HL-60/S4 (cell line): ENCODE measurements around the gene DACT3.

Experiments
- in situ Hi-C: fragments of 300-500 bp; cut with MboI; formaldehyde crosslinking; loops from 2 replicates; pipeline ENCODE4 v1.14.3; 2022; ENCODE audit warnings: low sequenced_read_pairs

The DACT3 gene

GRCh38 chr19:46615966-46616365 is 45.0 kb downstream of the DACT3 start:
- in situ Hi-C loops, result no loop called here

DNA sequence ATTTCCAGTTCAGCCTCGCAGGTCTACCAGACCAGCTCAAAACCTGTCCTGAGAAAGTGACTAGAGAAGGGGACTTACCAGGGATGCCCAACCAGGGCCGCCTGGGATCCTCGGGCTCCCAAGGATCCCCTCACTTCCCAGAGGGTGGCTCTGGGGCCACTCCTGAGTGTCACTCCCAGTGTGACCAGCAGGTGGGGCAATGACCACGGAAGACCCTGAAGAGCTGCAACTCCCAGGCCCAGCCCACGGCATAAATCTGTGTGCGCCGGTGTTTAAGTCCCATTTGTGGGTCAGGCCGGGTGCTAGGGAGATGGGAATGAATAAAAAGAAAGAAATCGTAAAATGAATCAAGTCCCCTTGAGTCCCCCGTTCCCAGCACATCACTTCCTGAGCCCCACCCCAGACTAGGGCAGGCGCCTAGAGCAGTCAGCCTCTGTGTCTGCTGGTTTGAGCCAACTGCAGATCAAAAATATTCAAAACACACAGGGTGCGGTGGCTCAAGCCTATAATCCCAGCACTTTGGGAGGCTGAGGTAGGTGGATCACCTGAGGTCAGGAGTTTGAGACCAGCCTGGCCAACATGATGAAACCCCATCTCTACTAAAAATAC is 46.8 kb downstream of the DACT3 start:
- in situ Hi-C loops, result loop anchor here (5.0 kb wide), 1 partner anchor 53 kb away; no protein-coding TSS in a partner anchor

DNA sequence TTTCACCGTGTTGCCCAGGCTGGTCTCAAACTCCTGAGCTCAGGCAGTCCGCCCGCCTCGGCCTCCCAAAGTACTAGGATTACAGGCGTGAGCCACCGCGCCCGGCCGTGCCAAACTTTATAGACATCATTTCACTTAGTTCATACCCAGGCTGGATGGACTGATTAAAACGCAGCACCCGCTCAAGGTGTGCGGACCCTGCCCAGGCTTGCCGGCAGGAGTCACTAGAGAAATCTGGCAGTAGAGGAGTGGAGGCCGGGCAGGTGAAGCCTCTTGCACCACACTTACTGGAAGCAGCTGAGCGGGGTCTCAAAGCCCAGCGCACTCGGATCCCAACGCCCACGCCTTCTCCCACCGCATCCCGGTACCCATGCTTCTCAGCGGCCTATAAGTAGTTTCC is 47.5 kb downstream of the DACT3 start:
- in situ Hi-C loops, result loop anchor here (5.0 kb wide), 1 partner anchor 54 kb away; no protein-coding TSS in a partner anchor

GRCh38 chr19:46611776-46612175 is 49.2 kb downstream of the DACT3 start:
- in situ Hi-C loops, result loop anchor here (5.0 kb wide), 1 partner anchor 56 kb away; no protein-coding TSS in a partner anchor

GRCh38 chr19:46610851-46611770 is 49.9 kb downstream of the DACT3 start:
- in situ Hi-C loops, result loop anchor here (5.0 kb wide), 1 partner anchor 56 kb away; no protein-coding TSS in a partner anchor

DNA sequence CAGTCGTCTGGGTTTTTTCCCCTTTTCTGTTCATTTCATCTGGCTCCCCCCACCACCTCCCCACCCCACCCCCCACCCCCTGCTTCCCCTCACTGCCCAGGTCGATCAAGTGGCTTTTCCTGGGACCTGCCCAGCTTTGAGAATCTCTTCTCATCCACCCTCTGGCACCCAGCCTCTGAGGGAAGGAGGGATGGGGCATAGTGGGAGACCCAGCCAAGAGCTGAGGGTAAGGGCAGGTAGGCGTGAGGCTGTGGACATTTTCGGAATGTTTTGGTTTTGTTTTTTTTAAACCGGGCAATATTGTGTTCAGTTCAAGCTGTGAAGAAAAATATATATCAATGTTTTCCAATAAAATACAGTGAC is 50.6 kb downstream of the DACT3 start:
- in situ Hi-C loops, result loop anchor here (5.0 kb wide), 1 partner anchor 57 kb away; no protein-coding TSS in a partner anchor

- in situ Hi-C loops, result loop anchor here (5.0 kb wide), 1 partner anchor 58 kb away; no protein-coding TSS in a partner anchor
Observed at GRCh38 chr19:46609511-46610412, 51.2 kb downstream of the DACT3 start.

GRCh38 chr19:46608581-46609345 is 52.2 kb downstream of the DACT3 start:
- in situ Hi-C loops, result no loop called here

- in situ Hi-C loops, result no loop called here
Observed at GRCh38 chr19:46608178-46608577, 52.8 kb downstream of the DACT3 start.

- in situ Hi-C loops, result no loop called here
Observed at GRCh38 chr19:46607448-46607841, 53.5 kb downstream of the DACT3 start.

- in situ Hi-C loops, result no loop called here
Observed at GRCh38 chr19:46606681-46607447, 54.1 kb downstream of the DACT3 start.

DNA sequence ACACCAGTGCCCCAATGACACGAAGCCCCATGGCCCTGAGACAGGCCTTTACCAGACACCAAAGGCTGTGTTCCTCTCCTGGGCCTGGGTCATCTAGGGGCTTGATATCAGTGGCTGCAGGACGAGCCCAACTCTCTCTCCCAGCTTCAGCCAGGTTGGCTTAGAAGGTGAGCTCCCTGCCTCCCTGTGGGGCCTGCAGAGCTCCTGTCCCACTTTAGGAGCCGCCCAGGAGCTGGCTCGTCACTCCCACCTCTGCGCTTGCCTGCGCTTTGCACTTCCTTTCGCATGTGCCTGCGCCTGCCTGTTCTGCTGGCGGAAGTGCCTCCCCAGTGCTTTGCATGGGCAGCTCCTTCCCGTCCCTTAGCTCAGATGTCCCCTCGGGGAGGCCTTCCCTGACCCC is 55.0 kb downstream of the DACT3 start:
- in situ Hi-C loops, result no loop called here

- in situ Hi-C loops, result no loop called here
Observed at GRCh38 chr19:46605356-46605821, 55.6 kb downstream of the DACT3 start.

DNA sequence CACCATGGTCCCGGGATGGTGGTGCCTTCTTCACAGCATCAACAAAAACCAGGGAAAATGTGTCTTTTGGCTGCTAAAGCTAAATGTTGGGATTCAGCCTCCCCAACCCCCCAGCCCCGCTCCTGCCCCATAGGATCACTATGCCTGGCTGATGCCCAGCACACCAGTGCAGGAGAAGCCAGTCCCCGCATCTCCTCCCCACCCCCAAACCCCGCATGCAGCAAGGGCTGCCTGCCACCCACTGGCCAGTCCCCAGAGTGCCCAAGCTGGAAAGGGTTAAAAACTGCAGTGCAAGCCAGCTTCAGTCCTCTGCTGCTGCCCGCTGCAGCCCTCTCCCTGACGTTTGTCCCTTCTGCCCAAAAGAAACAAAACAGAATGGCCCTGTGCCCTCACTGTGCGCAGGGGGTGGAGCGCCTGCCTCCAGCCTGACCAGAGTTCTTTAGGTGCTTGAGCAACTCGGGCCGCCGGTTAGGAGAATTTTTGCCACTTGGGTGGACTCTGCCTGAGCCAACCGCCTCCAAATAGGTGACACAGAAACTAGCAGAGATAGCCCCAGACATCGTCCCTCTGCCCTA is 56.1 kb downstream of the DACT3 start:
- in situ Hi-C loops, result no loop called here

GRCh38 chr19:46603752-46604231 is 57.2 kb downstream of the DACT3 start:
- in situ Hi-C loops, result no loop called here

DNA sequence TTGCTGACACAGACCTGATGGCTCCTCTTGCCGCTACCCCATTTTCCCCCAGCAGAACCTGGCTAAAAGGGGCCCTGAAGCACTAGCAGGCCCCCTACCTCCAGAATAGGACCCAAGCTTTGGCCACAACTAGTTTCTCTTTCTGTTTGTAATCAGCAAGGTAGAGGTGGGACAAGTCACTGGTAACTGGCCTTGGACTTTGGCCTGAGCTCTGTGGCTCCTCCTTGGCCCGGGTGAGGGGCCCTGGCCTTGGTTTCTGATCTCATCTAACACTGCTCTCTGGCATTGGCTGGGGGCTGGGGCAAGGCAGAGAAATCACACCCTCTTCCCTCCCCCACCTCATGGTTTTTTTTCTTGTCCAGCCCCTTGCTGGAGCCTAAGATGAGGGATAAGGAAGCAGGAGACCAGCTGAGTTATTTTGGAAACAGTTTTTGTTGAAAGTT is 57.8 kb downstream of the DACT3 start:
- in situ Hi-C loops, result no loop called here

DNA sequence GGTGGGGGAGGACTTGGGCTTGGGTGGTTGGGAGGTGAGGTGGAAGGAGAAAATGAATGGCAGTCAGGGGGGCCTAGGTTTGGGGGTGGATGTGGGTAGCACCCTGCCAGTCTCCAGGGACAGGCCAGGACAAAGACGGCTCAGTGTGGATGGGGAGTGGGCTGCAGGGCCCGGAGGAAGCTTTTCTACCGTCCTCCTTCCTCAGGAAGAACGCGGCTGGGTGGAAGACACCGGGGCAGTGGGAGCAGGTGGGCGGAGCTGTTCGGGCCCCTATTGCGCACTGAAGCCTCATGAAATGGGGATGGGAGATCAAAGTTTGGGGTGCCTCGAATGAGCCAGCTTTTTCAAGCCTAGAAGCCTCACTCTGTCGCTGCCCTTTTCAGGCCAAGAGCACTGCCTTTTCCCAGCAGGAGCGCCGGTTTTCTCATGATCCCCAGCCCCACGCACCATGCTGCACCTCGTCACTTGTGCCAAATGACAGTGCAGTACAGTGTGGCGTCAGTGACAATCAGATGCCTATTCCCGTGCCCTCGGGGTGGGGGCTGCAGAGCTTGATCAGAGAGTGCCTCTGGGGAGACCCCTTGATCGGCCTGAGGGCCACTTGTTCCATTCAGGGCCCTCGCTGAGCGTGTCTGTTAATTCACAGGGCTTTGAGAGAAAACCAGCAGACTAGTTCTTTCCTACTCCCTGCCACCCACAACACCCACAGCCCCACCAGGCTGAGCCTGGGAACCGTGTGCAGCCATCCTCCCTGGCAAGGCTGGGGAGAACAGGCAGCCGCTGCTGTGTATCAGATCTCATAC is 58.4 kb downstream of the DACT3 start:
- in situ Hi-C loops, result no loop called here
